Loucy (cell line): Measurements from ENCODE around the gene NEDD4.

Experiments
- EZH2phosphoT487 ChIP-seq: fragments of 200-600 bp; IDR thresholded peaks from 2 replicates; pipeline ENCODE4 v1.6.1; 2018; ENCODE audit warnings: antibody characterized with exemption, mild to moderate bottlenecking, moderate library complexity, borderline replicate concordance
- TF ChIP-seq, protein P1 (sequence below): fragments of 200-600 bp; sonication (generic); conservative IDR thresholded peaks from 2 replicates; pipeline ENCODE4 v1.5.1; 2014; ENCODE audit warnings: mild to moderate bottlenecking, antibody characterized with exemption, low read length

DNA sequence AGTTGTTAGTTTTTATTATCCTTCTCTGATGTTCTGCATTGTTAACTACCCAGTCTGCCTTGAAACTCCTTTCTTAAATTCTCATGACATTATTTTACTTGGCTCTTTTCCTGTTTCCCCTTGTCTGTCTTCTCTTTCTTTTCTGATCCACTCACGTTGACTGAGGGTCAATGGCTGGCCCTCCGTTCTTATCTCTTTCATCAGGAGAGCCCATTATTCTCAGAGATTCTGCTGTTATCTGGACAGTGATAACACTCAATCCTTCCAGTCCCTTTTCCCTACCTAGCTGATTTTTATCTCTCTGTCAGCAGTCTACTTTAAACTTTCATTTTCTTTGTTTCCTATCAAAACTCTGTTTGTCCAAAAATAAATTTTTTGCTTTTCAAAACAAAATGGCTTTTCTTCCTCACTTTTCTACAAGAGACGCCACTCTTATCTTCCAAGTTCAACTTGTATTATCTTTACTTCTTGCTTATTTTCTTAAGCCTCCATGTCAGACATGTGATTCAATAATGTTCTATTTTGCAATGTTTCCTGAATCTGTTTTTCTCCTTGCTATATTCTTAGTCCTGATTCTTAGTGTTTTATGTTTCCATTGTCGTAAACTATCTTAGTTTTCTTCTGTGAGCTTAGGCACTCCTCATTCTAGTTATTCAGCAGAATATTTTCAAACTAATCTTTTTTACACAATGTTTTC, 120.2 kb downstream of the NEDD4 start:
- TF ChIP-seq, protein P1, sequence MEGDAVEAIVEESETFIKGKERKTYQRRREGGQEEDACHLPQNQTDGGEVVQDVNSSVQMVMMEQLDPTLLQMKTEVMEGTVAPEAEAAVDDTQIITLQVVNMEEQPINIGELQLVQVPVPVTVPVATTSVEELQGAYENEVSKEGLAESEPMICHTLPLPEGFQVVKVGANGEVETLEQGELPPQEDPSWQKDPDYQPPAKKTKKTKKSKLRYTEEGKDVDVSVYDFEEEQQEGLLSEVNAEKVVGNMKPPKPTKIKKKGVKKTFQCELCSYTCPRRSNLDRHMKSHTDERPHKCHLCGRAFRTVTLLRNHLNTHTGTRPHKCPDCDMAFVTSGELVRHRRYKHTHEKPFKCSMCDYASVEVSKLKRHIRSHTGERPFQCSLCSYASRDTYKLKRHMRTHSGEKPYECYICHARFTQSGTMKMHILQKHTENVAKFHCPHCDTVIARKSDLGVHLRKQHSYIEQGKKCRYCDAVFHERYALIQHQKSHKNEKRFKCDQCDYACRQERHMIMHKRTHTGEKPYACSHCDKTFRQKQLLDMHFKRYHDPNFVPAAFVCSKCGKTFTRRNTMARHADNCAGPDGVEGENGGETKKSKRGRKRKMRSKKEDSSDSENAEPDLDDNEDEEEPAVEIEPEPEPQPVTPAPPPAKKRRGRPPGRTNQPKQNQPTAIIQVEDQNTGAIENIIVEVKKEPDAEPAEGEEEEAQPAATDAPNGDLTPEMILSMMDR, result no peak
- TF ChIP-seq EZH2phosphoT487, result no peak
